ENCODE results near the gene C1orf116.
A peak's percentile ranks its signal among the peaks of the same experiment; 100 is the strongest.

The C1orf116 gene

GRCh38 chr1:207054491-207054890 lies 21.9 kb upstream of the C1orf116 start:
- no peak for DNase-seq (ENCODE audit: extremely low read depth, low read depth)
- no peak overlapping the region for H3K4me3 ChIP-seq (replicated peaks; ENCODE audit: low read depth, low read length)
- no peak for TF ChIP-seq CTCF (IDR thresholded peaks at IDR 0.05; ENCODE audit: low read depth, low read length, missing control alignments)

- DNase-seq (ENCODE audit: extremely low read depth, low read depth) = peak; percentile 61
- no peak for TF ChIP-seq CTCF (IDR thresholded peaks at IDR 0.05; ENCODE audit: low read depth, low read length, missing control alignments)
- peak within 1 kb of the TSS; percentile 42 for H3K4me3 ChIP-seq (replicated peaks; ENCODE audit: low read depth, low read length)
Observed at GRCh38 chr1:207052911-207053769, 20.6 kb upstream of the C1orf116 start, which contains the start of gene PFKFB2. Gene PFKFB2 (plus strand): TSS chr1:207053275. CDS start chr1:207054718, 1,443 bp downstream.

GRCh38 chr1:207051191-207051943 lies 18.8 kb upstream of the C1orf116 start, which contains the start of gene YOD1:
Gene YOD1 (minus strand): TSS chr1:207051208. CDS start chr1:207051030, 178 bp downstream.
- no peak for DNase-seq (ENCODE audit: extremely low read depth, low read depth)
- peak within 1 kb of the TSS; percentile 92 for H3K4me3 ChIP-seq (replicated peaks; ENCODE audit: low read depth, low read length)
- no peak for TF ChIP-seq CTCF (IDR thresholded peaks at IDR 0.05; ENCODE audit: low read depth, low read length, missing control alignments)

- TF ChIP-seq CTCF (IDR thresholded peaks at IDR 0.05; ENCODE audit: low read depth, low read length, missing control alignments) = no peak
- H3K4me3 ChIP-seq (replicated peaks; ENCODE audit: low read depth, low read length) = peak overlapping the region; percentile 92
- DNase-seq (ENCODE audit: extremely low read depth, low read depth) = peak; percentile 72
Observed at GRCh38 chr1:207050480-207051190, 18.1 kb upstream of the C1orf116 start.

- DNase-seq (ENCODE audit: extremely low read depth, low read depth) = no peak
- peak overlapping the region; percentile 92 for H3K4me3 ChIP-seq (replicated peaks; ENCODE audit: low read depth, low read length)
Observed at GRCh38 chr1:207049974-207050391, 17.4 kb upstream of the C1orf116 start.

More at GRCh38 chr1:207049974-207050391, 17.4 kb upstream of the C1orf116 start:
- TF ChIP-seq CTCF (IDR thresholded peaks at IDR 0.05; ENCODE audit: low read depth, low read length, missing control alignments) = peak; percentile 73
